ENCODE results near the gene AADAT.

DNA sequence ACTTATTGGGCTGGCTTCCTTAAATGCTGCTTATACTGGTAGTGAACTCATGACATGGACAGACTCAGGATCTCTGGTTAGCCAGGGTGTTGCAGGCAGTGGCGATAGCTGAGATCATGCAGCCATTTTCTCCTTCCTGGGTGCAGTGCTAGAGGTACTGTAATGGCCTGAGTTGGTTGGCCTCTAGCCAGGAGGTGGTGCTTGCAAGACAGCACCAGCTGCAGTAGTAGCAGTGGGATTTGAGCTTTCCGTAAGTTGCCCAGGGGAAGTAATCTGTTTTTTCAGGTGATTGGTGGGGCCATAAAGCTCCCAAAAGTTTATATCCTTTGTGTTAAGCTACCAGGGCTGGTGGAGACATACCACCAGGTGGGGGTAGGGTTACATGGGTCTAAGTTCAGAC lies 45.1 kb upstream of the AADAT start:
- TF ChIP-seq POLR2AphosphoS5 (IDR thresholded peaks at IDR 0.05; ENCODE audit: borderline replicate concordance, low read depth, low read length) (no peak), EZH2 (IDR thresholded peaks at IDR 0.05) (no peak)
